ENCODE results near the gene METTL2A.
"Not testable (repeated sequence)": the region's sequence is repeated elsewhere in the genome, so short reads cannot be mapped to it uniquely, and the experiment has no call there.

Gene METTL2A

DNA sequence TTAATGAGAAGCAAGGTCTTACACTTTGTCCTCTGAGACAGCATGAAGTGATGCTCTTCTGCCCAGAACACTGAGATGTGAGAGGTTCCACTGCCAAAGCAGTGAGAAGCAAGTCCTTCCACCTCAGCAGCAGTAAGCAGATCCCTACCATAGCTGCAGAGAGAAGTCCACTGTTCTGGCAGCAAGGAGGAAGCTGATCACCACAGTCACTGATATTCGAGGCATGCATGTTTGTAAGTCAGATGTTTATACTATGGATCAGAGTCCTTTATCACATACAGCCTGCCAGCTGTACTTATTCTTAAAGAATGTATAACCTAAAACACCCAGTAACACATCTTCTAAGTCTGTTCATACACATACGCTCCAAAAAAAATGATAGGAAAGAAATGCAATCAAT lies 18.2 kb upstream of the METTL2A start:
- in situ Hi-C loops (cut with HindIII; ENCODE audit: low sequenced_read_pairs) = no loop called here
- TF ChIP-seq, protein P1, sequence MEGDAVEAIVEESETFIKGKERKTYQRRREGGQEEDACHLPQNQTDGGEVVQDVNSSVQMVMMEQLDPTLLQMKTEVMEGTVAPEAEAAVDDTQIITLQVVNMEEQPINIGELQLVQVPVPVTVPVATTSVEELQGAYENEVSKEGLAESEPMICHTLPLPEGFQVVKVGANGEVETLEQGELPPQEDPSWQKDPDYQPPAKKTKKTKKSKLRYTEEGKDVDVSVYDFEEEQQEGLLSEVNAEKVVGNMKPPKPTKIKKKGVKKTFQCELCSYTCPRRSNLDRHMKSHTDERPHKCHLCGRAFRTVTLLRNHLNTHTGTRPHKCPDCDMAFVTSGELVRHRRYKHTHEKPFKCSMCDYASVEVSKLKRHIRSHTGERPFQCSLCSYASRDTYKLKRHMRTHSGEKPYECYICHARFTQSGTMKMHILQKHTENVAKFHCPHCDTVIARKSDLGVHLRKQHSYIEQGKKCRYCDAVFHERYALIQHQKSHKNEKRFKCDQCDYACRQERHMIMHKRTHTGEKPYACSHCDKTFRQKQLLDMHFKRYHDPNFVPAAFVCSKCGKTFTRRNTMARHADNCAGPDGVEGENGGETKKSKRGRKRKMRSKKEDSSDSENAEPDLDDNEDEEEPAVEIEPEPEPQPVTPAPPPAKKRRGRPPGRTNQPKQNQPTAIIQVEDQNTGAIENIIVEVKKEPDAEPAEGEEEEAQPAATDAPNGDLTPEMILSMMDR (IDR thresholded peaks at IDR 0.05; ENCODE audit: low read depth, low read length, missing control alignments) = no peak
- no peak overlapping the region for H3K4me3 ChIP-seq (ENCODE audit: low read depth, low read length)
- DNase-seq (ENCODE audit: low read depth) = no peak

DNA sequence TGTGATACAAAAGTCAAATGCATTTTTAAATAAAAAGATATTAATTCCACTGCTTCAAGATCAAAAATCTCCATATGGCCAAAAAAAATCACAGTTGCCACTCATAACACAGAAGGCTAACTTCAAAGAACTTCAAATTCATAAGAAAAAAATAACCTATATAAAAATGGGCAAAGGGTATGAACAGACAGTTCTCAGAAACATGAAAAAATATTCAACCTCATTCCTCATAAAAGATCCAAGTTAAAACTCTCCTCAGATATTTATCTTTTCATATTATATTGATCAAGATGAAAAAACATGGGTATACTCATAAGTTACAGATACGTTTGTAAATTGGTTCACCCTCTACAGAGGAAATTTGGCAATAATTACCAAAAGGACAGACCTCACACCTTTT lies 10.6 kb upstream of the METTL2A start:
- DNase-seq (ENCODE audit: low read depth); in situ Hi-C loops (cut with HindIII; ENCODE audit: low sequenced_read_pairs); H3K4me3 ChIP-seq (ENCODE audit: low read depth, low read length): not testable (repeated sequence)

DNA sequence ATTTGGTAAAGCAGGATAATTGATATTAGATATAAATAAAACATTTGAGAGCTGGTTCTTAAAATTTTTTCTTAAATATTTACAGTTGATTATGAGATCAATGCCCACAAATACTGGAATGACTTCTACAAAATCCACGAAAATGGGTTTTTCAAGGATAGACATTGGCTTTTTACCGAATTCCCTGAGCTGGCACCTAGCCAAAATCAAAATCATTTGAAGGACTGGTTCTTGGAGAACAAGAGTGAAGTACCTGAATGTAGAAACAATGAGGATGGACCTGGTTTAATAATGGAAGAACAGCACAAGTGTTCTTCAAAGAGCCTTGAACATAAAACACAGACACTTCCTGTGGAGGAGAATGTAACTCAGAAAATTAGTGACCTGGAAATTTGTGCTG lies 2.5 kb downstream of the METTL2A start:
- DNase-seq (ENCODE audit: low read depth); in situ Hi-C loops (cut with HindIII; ENCODE audit: low sequenced_read_pairs); H3K4me3 ChIP-seq (ENCODE audit: low read depth, low read length): not testable (repeated sequence)

DNA sequence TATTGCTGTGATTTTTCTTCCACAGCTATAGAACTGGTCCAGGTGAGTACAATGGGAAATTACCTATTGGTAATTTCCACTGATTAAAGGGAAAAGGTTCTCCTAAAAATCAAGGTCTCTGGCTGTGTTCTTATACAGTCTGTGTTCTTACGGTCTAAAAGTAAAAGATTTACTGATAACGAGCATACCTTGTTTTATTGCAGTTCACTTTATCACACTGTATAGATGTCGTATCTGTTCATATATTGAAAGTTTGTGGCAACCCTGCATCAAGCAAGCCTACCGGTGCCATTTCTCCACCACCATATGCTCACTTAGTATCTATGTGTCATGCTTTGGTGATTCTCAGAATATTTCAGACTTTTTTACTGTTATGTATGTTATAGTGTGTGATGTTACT lies 11.6 kb downstream of the METTL2A start:
- in situ Hi-C loops (cut with HindIII; ENCODE audit: low sequenced_read_pairs); DNase-seq (ENCODE audit: low read depth); H3K4me3 ChIP-seq (ENCODE audit: low read depth, low read length): not testable (repeated sequence)

DNA sequence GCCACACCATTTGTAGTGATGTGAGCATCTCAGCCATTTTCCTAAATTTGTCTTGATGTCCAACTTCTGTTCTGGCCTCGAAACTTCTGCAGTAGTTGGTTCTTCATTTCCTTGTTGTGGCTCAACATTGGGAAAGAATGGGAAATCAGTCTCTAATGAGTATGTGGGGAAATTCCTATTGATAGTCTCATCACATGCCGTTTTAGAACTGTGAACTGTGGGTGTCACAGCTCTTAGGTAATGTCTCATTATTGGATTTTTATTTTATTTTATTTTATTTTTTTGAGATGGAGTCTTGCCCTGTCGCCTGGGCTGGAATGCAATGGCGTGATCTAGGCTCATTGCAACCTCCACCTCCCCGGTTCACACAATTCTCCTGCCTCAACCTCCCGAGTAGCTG lies 17.5 kb downstream of the METTL2A start:
- DNase-seq (ENCODE audit: low read depth); in situ Hi-C loops (cut with HindIII; ENCODE audit: low sequenced_read_pairs); H3K4me3 ChIP-seq (ENCODE audit: low read depth, low read length): not testable (repeated sequence)

DNA sequence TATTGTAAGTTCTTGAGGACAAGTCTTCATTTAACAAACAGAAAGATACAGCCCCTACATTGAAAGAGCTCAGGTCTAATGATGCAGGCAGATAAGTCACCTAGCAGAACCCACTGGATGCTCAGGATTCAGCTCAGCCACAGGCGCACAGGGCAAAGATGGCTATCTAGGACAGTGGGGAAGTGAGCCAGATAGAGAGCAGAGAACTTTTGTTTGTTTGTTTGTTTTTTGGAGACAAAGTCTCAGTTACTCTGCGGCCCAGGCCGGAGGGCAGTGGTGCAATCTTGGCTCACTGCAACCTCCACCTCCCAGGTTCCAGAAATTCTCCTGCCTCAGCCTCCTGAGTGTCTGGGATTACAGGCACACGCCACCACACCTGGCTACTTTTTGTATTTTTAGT lies 20.4 kb downstream of the METTL2A start:
- in situ Hi-C loops (cut with HindIII; ENCODE audit: low sequenced_read_pairs) = no loop called here
- TF ChIP-seq, protein P1 (IDR thresholded peaks at IDR 0.05; ENCODE audit: low read depth, low read length, missing control alignments) = no peak
- DNase-seq (ENCODE audit: low read depth) = no peak
- no peak overlapping the region for H3K4me3 ChIP-seq (ENCODE audit: low read depth, low read length)

DNA sequence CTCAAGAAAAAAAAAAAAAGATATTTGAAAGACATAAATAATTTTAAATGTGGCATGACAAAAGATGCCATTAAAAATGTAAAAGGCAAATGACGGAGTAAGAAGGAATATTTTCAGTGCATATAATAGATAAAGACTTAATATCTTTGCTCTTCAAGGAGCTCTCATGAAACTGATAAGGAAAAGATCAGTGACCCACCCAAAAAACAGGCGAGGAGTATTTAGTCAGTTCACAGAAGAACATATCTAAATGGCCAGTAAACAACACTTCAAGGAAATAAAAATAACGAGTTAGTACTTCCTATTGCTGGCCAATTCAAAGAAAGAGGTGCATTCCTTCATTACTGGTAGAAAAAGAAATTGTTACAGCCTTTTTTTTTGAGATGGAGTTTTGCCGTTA lies 22.1 kb downstream of the METTL2A start:
- in situ Hi-C loops (cut with HindIII; ENCODE audit: low sequenced_read_pairs); H3K4me3 ChIP-seq (ENCODE audit: low read depth, low read length); DNase-seq (ENCODE audit: low read depth): not testable (repeated sequence)

DNA sequence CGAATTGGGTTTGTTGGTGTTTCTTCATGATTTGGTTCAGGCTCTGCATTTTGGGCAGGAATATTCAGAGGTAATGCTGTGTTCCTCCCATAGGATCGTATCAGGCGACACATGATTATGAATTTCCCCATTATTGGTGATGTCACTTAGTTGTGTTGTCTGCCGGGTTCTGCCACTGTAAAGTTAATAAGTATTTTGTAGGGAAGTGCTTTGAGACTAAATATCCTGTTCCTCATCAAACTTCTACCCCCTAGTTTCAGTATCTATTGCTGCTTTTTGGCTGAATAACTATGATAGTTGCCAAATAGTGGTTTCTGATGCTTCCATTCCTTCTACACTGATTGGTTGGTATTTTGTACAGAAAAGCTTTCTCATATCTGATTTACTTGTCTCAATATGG lies 28.5 kb downstream of the METTL2A start:
- DNase-seq (ENCODE audit: low read depth); H3K4me3 ChIP-seq (ENCODE audit: low read depth, low read length); in situ Hi-C loops (cut with HindIII; ENCODE audit: low sequenced_read_pairs): not testable (repeated sequence)

DNA sequence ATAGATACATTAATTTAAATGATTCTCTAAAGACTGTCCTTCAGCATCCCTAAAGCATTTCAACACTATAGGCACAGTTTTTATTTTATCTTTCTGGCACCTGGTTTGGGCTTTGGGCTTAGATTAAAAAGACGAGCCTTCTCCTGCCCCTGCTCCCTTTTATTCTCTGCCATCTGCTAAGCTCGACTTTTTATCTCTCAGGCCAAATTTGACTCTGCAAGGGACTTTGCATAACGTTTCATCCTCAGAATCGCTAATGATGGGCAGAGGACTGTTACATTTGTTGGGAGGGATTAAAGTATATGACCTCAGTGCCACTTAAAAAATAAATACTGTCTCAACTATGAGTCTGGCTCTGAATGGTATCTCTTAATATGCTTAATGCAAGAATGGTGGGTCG lies 29.3 kb downstream of the METTL2A start:
- H3K4me3 ChIP-seq (ENCODE audit: low read depth, low read length); in situ Hi-C loops (cut with HindIII; ENCODE audit: low sequenced_read_pairs); DNase-seq (ENCODE audit: low read depth): not testable (repeated sequence)

DNA sequence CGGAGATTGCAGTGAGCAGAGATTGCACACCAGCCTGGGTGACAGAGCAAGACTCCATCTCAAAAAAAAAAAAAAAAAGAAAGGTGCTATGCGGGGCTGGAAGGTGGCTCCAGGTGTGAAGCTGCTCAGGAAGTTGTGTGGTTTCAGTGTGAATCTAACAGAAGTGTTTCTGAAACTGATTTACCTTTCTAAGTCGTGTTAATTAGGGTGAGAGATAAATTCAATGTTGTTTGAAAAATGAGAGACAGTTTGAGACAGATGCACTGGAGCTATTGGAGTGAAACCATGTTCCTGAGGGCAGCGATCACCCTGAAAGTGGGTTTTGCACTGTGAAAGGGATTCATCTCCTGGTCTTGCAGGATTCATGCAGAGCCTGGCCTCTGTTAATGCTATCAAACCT lies 30.0 kb downstream of the METTL2A start:
- in situ Hi-C loops (cut with HindIII; ENCODE audit: low sequenced_read_pairs); DNase-seq (ENCODE audit: low read depth): not testable (repeated sequence)

DNA sequence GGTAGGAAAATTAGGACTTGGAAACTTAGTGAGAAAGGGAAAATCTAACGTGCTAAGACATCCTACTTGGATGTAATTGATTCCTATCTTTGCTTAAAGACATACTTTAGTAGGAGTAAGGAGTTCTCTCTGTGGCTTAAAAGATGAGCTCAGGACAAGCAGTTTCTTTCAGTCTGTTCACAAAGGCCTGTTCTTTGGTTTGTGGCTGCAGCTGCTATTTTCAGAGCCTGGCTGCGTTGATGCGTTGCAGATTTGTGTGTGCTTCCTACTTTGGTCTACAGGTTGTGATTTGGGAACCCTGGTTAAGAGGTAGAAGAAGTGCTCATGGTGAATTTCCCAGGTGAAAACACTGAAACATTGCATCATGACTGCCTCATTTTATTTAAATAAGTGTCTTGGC lies 30.4 kb downstream of the METTL2A start:
- H3K4me3 ChIP-seq (ENCODE audit: low read depth, low read length); in situ Hi-C loops (cut with HindIII; ENCODE audit: low sequenced_read_pairs); DNase-seq (ENCODE audit: low read depth): not testable (repeated sequence)

More for the DNA sequence above, 30.0 kb downstream of the METTL2A start:
- H3K4me3 ChIP-seq (ENCODE audit: low read depth, low read length) = not testable (repeated sequence)

DNA sequence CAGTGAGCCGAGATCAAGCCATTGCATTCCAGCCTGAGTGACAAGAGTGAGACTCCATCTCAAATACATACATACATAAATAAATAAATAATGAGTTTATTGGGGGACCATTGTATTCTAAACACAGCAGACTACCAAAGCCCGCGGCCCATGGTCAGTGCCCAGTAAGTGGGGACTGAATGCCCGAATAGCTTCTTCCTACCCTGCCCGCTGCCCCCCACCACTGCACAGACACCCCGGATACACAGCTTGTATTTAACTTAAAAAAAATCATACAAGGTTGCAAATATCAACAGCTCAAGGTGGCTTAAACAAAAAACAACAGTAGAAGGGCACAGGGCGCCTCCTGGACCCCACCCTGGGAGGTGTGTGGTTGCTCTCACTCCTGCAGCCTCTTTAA lies 32.3 kb downstream of the METTL2A start:
- TF ChIP-seq, protein P1 (IDR thresholded peaks at IDR 0.05; ENCODE audit: low read depth, low read length, missing control alignments) = no peak
- DNase-seq (ENCODE audit: low read depth) = no peak
- no peak overlapping the region for H3K4me3 ChIP-seq (ENCODE audit: low read depth, low read length)
- in situ Hi-C loops (cut with HindIII; ENCODE audit: low sequenced_read_pairs) = no loop called here

DNA sequence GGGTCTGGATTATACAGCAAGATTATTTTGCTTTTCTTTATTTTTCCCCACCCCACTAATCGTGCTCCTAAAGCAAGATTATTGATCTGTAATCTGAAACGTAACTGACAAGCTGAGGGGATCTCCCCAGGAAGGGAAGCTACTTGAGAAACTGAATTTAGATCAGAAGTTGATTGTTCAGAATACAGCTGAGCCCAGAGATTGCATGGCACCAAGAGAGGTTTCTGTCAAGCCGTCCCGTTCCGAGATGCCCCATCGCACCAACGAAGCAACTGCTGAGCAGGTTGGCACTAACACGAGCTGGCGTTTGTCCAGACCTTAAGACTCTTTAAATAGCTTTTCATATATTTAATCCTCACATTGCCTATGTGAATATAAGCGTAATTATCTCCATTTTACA lies 34.8 kb downstream of the METTL2A start:
- in situ Hi-C loops (cut with HindIII; ENCODE audit: low sequenced_read_pairs); DNase-seq (ENCODE audit: low read depth); H3K4me3 ChIP-seq (ENCODE audit: low read depth, low read length): not testable (repeated sequence)

DNA sequence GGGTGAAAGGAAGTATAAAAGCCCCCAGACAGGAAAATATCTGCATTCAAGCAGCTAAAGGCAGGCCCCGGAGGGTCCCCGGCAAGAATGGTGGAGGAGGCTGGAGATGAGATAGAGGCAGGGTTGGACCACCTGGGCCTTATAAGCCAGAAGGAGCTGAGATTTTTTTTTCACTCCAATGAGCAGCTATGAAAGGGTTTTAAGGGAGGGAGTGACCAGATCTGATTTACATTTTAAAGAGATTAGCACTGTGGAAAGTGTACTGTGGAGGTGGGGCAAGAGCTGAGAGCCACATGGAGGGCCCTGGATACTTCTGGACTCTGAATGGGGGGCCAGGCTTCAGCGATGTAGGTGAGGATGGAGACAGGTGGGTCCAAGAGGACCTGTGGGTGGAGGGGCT lies 40.7 kb downstream of the METTL2A start:
- DNase-seq (ENCODE audit: low read depth); H3K4me3 ChIP-seq (ENCODE audit: low read depth, low read length); in situ Hi-C loops (cut with HindIII; ENCODE audit: low sequenced_read_pairs): not testable (repeated sequence)

DNA sequence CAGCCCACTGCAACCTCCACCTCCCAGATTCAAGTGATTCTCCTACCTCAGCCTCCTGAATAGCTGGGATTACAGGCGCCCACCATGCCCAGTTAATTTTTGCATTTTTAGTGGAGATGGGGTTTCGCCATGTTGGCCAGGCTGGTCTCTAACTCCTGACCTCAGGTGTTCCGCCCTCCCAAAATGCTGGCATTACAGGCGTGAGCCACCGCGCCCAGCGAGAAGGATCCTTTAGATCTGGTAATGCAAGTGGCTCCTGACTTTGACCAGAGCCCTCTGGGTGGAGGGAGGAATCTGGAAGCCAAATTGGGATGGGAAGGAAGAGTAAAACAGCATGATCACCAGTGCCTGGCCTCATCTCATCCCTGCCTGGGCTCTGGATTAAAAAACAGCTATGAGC lies 41.6 kb downstream of the METTL2A start:
- DNase-seq (ENCODE audit: low read depth); in situ Hi-C loops (cut with HindIII; ENCODE audit: low sequenced_read_pairs); H3K4me3 ChIP-seq (ENCODE audit: low read depth, low read length): not testable (repeated sequence)

All from astrocyte of the cerebellum (primary cell).